ENCODE results near the gene TYRO3. TPM values are rescaled to one million over a fixed set of nuclear protein-coding genes. Genes with fewer than 3 reads are reported as not detected.

TYRO3 gene
- polyA plus RNA-seq (2013): 174 and 187 TPM in 2 replicates

DNA sequence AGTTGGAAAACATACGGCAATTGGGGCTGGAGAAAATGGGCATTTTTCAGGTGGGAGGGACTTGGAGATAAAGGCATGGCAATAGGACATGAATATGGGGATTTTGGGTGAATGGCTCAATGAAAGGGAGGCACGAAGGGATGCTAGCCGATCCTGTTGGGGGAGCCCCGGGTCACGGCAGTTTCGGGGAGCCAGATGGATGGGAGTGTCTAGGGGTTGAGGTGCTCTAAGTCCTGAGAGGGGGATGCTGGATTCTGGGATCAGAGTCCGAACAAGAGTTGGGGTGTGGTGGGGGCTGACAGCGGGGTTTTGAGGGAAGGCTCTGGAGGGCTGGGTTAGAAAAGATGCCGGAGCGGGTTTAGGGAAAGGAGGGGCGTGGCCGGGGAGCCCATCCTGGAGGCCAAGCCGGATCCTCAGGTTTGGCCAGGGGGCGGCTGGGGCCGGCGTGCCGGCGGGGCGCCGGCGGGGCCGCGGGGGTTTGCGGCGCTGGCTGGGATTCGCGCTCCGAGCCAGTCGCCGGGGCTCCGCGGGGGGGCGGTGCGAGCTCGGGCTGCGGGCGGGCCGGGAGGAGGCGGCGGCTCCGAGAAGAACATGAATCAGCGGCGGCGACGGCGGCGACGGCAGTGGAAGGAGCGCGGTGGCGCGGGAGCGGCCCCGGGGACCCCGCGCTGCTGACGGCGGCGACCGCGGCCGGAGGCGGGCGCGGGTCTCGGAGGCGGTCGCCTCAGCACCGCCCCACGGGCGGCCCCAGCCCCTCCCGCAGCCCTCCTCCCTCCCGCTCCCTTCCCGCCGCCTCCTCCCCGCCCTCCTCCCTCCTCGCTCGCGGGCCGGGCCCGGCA is at the start of gene TYRO3:
Gene TYRO3 (plus strand): TSS at position 813 of the 839 bp plus-strand sequence. CDS start 46 bp downstream, outside the sequence.
- Histone ChIP-seq H4K12ac (ENCODE audit: low read depth, low read length) (peak within 1 kb of the TSS; percentile 76), H4K91ac (ENCODE audit: low read depth, low read length) (peak within 1 kb of the TSS; percentile 83), H3K9ac (ENCODE audit: low read length) (peak within 1 kb of the TSS; percentile 85), H3K4me3 (ENCODE audit: low read depth, low read length) (peak within 1 kb of the TSS; percentile 86), H2AK5ac (ENCODE audit: low read length) (peak within 1 kb of the TSS; percentile 65), H3K4ac (ENCODE audit: low read depth, low read length) (peak within 1 kb of the TSS; percentile 94), H3K9me3 (ENCODE audit: insufficient read depth, low read depth, low read length) (no peaks in the 10 kb centered on the region), H3K27me3 (ENCODE audit: insufficient read depth, low read length) (no peaks in the 10 kb centered on the region), H3K27ac (ENCODE audit: low read depth, low read length) (peak within 1 kb of the TSS; percentile 89), H3K18ac (ENCODE audit: low read length) (peak within 1 kb of the TSS; percentile 89), H3K36me3 (ENCODE audit: control insufficient read depth in 1 of 2, insufficient read depth in 2 of 2, low read length in 2 of 2) (peaks cover 25% of the 10 kb centered on the region in 2 experiments), H3K4me1 (ENCODE audit: control insufficient read depth in 1 of 2, insufficient read depth in 2 of 2, low read length in 2 of 2) (peaks cover 35 to 37% of the 10 kb centered on the region in 2 experiments), H3K14ac (ENCODE audit: low read length) (peak within 1 kb of the TSS; percentile 80), H2BK120ac (ENCODE audit: insufficient read depth, low read length, poor library complexity) (peak within 1 kb of the TSS; percentile 85), H3K4me2 (ENCODE audit: low read length) (peak within 1 kb of the TSS; percentile 97), H3K79me1 (ENCODE audit: low read length) (peaks cover 31% of the 10 kb centered on the region), H2AFZ (ENCODE audit: insufficient read depth, low read length, poor library complexity) (peak within 1 kb of the TSS; percentile 66), H2BK12ac (ENCODE audit: low read length) (peak within 1 kb of the TSS; percentile 95), H4K8ac (ENCODE audit: low read depth, low read length) (peak within 1 kb of the TSS; percentile 78), H3K79me2 (ENCODE audit: control insufficient read depth, insufficient read depth, low read length, poor library complexity) (peaks cover 17% of the 10 kb centered on the region), H3K23ac (ENCODE audit: low read length) (no peak within 1 kb of the TSS), H2BK5ac (ENCODE audit: low read depth, low read length, poor library complexity) (peak within 1 kb of the TSS; percentile 73)
- no CpG with 5 or more reads among the region's 81 CpGs for WGBS (ENCODE audit: extremely low coverage, insufficient coverage, insufficient read length)
- peak; percentile 15 to 67 for DNase-seq

GRCh38 chr15:41510728-41511127 is 48.3 kb upstream of the TYRO3 start:
- Histone ChIP-seq H3K27ac (ENCODE audit: low read depth, low read length) (no peak overlapping the region), H4K12ac (ENCODE audit: low read depth, low read length) (no peak overlapping the region), H3K14ac (ENCODE audit: low read length) (no peak overlapping the region), H3K79me2 (ENCODE audit: control insufficient read depth, insufficient read depth, low read length, poor library complexity) (no peaks in the 10 kb centered on the region), H3K23ac (ENCODE audit: low read length) (no peak overlapping the region), H3K4ac (ENCODE audit: low read depth, low read length) (no peak overlapping the region), H4K8ac (ENCODE audit: low read depth, low read length) (no peak overlapping the region), H3K9me3 (ENCODE audit: insufficient read depth, low read depth, low read length) (peaks cover 2% of the 10 kb centered on the region), H3K18ac (ENCODE audit: low read length) (no peak overlapping the region), H2AFZ (ENCODE audit: insufficient read depth, low read length, poor library complexity) (no peak overlapping the region), H3K4me1 (ENCODE audit: control insufficient read depth in 1 of 2, insufficient read depth in 2 of 2, low read length in 2 of 2) (peaks cover 13 to 25% of the 10 kb centered on the region in 2 experiments), H2BK5ac (ENCODE audit: low read depth, low read length, poor library complexity) (no peak overlapping the region), H2BK12ac (ENCODE audit: low read length) (no peak overlapping the region), H2BK120ac (ENCODE audit: insufficient read depth, low read length, poor library complexity) (no peak overlapping the region), H3K4me3 (ENCODE audit: low read depth, low read length) (no peak overlapping the region), H3K4me2 (ENCODE audit: low read length) (no peak overlapping the region), H3K79me1 (ENCODE audit: low read length) (no peaks in the 10 kb centered on the region), H3K9ac (ENCODE audit: low read length) (no peak overlapping the region), H2AK5ac (ENCODE audit: low read length) (no peak overlapping the region), H3K27me3 (ENCODE audit: insufficient read depth, low read length) (peaks cover 42% of the 10 kb centered on the region), H3K36me3 (ENCODE audit: control insufficient read depth in 1 of 2, insufficient read depth in 2 of 2, low read length in 2 of 2) (no peaks in the 10 kb centered on the region), H4K91ac (ENCODE audit: low read depth, low read length) (no peak overlapping the region)
- DNase-seq: no peak
- WGBS (ENCODE audit: extremely low coverage, insufficient coverage, insufficient read length): no CpG with 5 or more reads among the region's 7 CpGs

DNA sequence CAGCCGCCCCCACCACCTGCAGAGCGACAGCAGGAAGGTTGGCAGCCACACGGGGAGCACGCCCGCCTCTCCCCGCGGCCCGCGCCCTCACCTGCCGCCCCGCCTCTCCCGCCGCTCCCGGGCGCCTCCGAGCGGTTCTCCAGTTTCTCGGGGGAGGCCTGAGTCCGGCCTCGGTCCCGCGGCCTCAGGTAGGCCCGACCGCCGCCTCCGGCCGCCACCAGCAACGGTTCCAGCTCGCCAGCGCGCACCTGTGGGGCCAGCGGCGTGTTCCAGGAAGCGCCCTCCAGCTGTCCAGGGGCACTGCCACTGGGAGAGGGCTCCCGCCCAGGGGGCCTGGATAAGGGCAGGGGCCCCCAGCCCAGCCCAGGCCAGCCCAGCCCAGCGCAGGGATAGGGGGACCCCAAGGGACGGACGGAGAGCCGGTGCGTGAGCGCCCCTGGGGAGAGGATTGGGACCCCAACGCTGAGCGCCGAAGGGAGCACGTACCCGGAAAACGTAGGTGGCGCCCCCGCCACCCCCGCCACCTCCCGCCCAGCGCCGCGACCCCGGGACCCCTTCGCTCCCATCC is 47.6 kb upstream of the TYRO3 start:
- H3K4me2 ChIP-seq (ENCODE audit: low read length): peak overlapping the region; percentile 54
- H3K9ac ChIP-seq (ENCODE audit: low read length): no peak overlapping the region
- H2BK5ac ChIP-seq (ENCODE audit: low read depth, low read length, poor library complexity): no peak overlapping the region
- no peaks in the 10 kb centered on the region for H3K79me1 ChIP-seq (ENCODE audit: low read length)
- no peaks in the 10 kb centered on the region for H3K36me3 ChIP-seq (ENCODE audit: control insufficient read depth in 1 of 2, insufficient read depth in 2 of 2, low read length in 2 of 2)
- no peak overlapping the region for H4K91ac ChIP-seq (ENCODE audit: low read depth, low read length)
- H3K4me3 ChIP-seq (ENCODE audit: low read depth, low read length): no peak overlapping the region
- H3K79me2 ChIP-seq (ENCODE audit: control insufficient read depth, insufficient read depth, low read length, poor library complexity): no peaks in the 10 kb centered on the region
- no CpG with 5 or more reads among the region's 56 CpGs for WGBS (ENCODE audit: extremely low coverage, insufficient coverage, insufficient read length)
- H3K18ac ChIP-seq (ENCODE audit: low read length): no peak overlapping the region
- H4K12ac ChIP-seq (ENCODE audit: low read depth, low read length): no peak overlapping the region
- peaks cover 39% of the 10 kb centered on the region for H3K27me3 ChIP-seq (ENCODE audit: insufficient read depth, low read length)
- H2AK5ac ChIP-seq (ENCODE audit: low read length): no peak overlapping the region
- H2BK120ac ChIP-seq (ENCODE audit: insufficient read depth, low read length, poor library complexity): no peak overlapping the region
- peaks cover 13 to 25% of the 10 kb centered on the region in 2 experiments for H3K4me1 ChIP-seq (ENCODE audit: control insufficient read depth in 1 of 2, insufficient read depth in 2 of 2, low read length in 2 of 2)
- no peak overlapping the region for H3K4ac ChIP-seq (ENCODE audit: low read depth, low read length)
- no peak overlapping the region for H3K23ac ChIP-seq (ENCODE audit: low read length)
- peaks cover 2% of the 10 kb centered on the region for H3K9me3 ChIP-seq (ENCODE audit: insufficient read depth, low read depth, low read length)
- H3K14ac ChIP-seq (ENCODE audit: low read length): no peak overlapping the region
- H3K27ac ChIP-seq (ENCODE audit: low read depth, low read length): no peak overlapping the region
- DNase-seq: no peak
- no peak overlapping the region for H2BK12ac ChIP-seq (ENCODE audit: low read length)
- no peak overlapping the region for H4K8ac ChIP-seq (ENCODE audit: low read depth, low read length)
- no peak overlapping the region for H2AFZ ChIP-seq (ENCODE audit: insufficient read depth, low read length, poor library complexity)

GRCh38 chr15:41511899-41512369 is 47.1 kb upstream of the TYRO3 start:
- H3K79me2 ChIP-seq (ENCODE audit: control insufficient read depth, insufficient read depth, low read length, poor library complexity): no peaks in the 10 kb centered on the region
- H4K8ac ChIP-seq (ENCODE audit: low read depth, low read length): no peak overlapping the region
- peaks cover 13 to 25% of the 10 kb centered on the region in 2 experiments for H3K4me1 ChIP-seq (ENCODE audit: control insufficient read depth in 1 of 2, insufficient read depth in 2 of 2, low read length in 2 of 2)
- no peak overlapping the region for H2AK5ac ChIP-seq (ENCODE audit: low read length)
- H2BK120ac ChIP-seq (ENCODE audit: insufficient read depth, low read length, poor library complexity): no peak overlapping the region
- no peaks in the 10 kb centered on the region for H3K79me1 ChIP-seq (ENCODE audit: low read length)
- WGBS (ENCODE audit: extremely low coverage, insufficient coverage, insufficient read length): no CpG with 5 or more reads among the region's 49 CpGs
- no peak overlapping the region for H2BK12ac ChIP-seq (ENCODE audit: low read length)
- H3K14ac ChIP-seq (ENCODE audit: low read length): no peak overlapping the region
- H4K12ac ChIP-seq (ENCODE audit: low read depth, low read length): no peak overlapping the region
- H2AFZ ChIP-seq (ENCODE audit: insufficient read depth, low read length, poor library complexity): no peak overlapping the region
- H3K27ac ChIP-seq (ENCODE audit: low read depth, low read length): no peak overlapping the region
- DNase-seq: no peak
- H3K36me3 ChIP-seq (ENCODE audit: control insufficient read depth in 1 of 2, insufficient read depth in 2 of 2, low read length in 2 of 2): no peaks in the 10 kb centered on the region
- no peak overlapping the region for H3K4me3 ChIP-seq (ENCODE audit: low read depth, low read length)
- no peak overlapping the region for H2BK5ac ChIP-seq (ENCODE audit: low read depth, low read length, poor library complexity)
- H3K27me3 ChIP-seq (ENCODE audit: insufficient read depth, low read length): peaks cover 39% of the 10 kb centered on the region
- no peak overlapping the region for H3K4ac ChIP-seq (ENCODE audit: low read depth, low read length)
- H3K4me2 ChIP-seq (ENCODE audit: low read length): peak overlapping the region; percentile 42
- no peak overlapping the region for H3K18ac ChIP-seq (ENCODE audit: low read length)
- H3K9me3 ChIP-seq (ENCODE audit: insufficient read depth, low read depth, low read length): peaks cover 2% of the 10 kb centered on the region
- H4K91ac ChIP-seq (ENCODE audit: low read depth, low read length): no peak overlapping the region
- no peak overlapping the region for H3K23ac ChIP-seq (ENCODE audit: low read length)
- H3K9ac ChIP-seq (ENCODE audit: low read length): no peak overlapping the region
